Motor neuron (in vitro differentiated cells): Measurements from ENCODE around the gene LRRC8E. TPM values are rescaled to one million over a fixed set of nuclear protein-coding genes. Genes with fewer than 3 reads are reported as not detected.
"Not testable (repeated sequence)": the region's sequence is repeated elsewhere in the genome, so short reads cannot be mapped to it uniquely, and the experiment has no call there.

ENCODE experiments used
- ATAC-seq, 8 experiments: fragments of 200-7000 bp; cut with Tn5 transposase; replicated peaks in 6 of 8; 2 replicates each; pipeline ENCODE4 v1.8.0; 2021; ENCODE audit warnings: mild to moderate bottlenecking in 8 of 8, moderate library complexity in 8 of 8
- H3K27ac ChIP-seq, 2 donors: fragments of 250-450 bp; sonication (Bioruptor Pico); 2 replicates each; pipeline ENCODE4 v1.9.0; 2021; ENCODE audit warnings: antibody characterized with exemption in 2 of 2, mild to moderate bottlenecking in 2 of 2, moderate library complexity in 1 of 2
- H3K4me1 ChIP-seq, 2 donors: fragments of 250-450 bp; sonication (Bioruptor Pico); replicated peaks in 1 of 2; 2 replicates each; pipeline ENCODE4 v1.6.1; 2021; ENCODE audit warnings: antibody characterized with exemption in 2 of 2, mild to moderate bottlenecking in 2 of 2, moderate library complexity in 1 of 2
- H3K4me3 ChIP-seq, 5 donors: fragments of 250-450 bp; sonication (Bioruptor Pico); 2 replicates each; pipeline ENCODE4 v1.9.0; 2021; ENCODE audit warnings: antibody characterized with exemption in 5 of 5, mild to moderate bottlenecking in 5 of 5, moderate library complexity in 4 of 5
- WGBS, 10 experiments: fragments of 450-650 bp; shearing (Covaris generic); methylation state at CpG; one replicate each; pipeline ENCODE4 v1.0.0; 2022; 5-methylcytosine and 5-hydroxymethylcytosine counted together
- in situ Hi-C, 9 experiments: fragments of 400-800 bp; cut with MboI; loops; one replicate each; pipeline ENCODE4 v1.15.0; 2021; ENCODE audit warnings: low sequenced_read_pairs in 9 of 9, low pct_unique_long_range_greater_than_20kb in 2 of 9; ENCODE audit not compliant: unreplicated experiment in 9 of 9
- total RNA-seq, 8 experiments: library from RNA; unstranded; fragments of 300-600 nt; gene quantifications; 2 replicates each; pipeline versions ENCODE4 v1.2.3 to v1.2.4, GENCODE V29; 2022

Gene LRRC8E
- total RNA-seq, 8 experiments from 2014 or later, result 0.16 to 3.1 (median 1.4) TPM; not detected in 1

- H3K4me1 ChIP-seq, result peaks cover 30 to 36% of the 10 kb centered on the region in 2 donors
- in situ Hi-C loops, result no loop called here
- peak overlapping the region; percentile 32 to 68 for H3K27ac ChIP-seq
- H3K4me3 ChIP-seq, result peak overlapping the region in 1 of 5 donors; percentile 15
- 0 to 80% (median 49%) methylated on average over 1 to 3 of the region's 29 CpGs; no CpG with 5 or more reads in 6 of the 10 experiments for WGBS, 10 experiments
- ATAC-seq, result peak in 5 of 8 experiments; percentile 44 to 63 (median 56)
These were observed 30.1 kb upstream of the LRRC8E start for GRCh38 chr19:7858109-7858770.

- H3K27ac ChIP-seq, H3K4me3 ChIP-seq, in situ Hi-C loops, ATAC-seq: not testable (repeated sequence)
- 80 to 100% (median 84%) methylated on average over 1 to 7 of the region's 8 CpGs; no CpG with 5 or more reads in 7 of the 10 experiments for WGBS, 10 experiments
- peaks cover 24 to 33% of the 10 kb centered on the region in 2 donors for H3K4me1 ChIP-seq
These were observed 29.2 kb upstream of the LRRC8E start for GRCh38 chr19:7859087-7859486.

- ATAC-seq, result no peak
- H3K4me3 ChIP-seq, result no peak overlapping the region
- H3K4me1 ChIP-seq, result peaks cover 24 to 33% of the 10 kb centered on the region in 2 donors
- H3K27ac ChIP-seq, result no peak overlapping the region
- WGBS, 10 experiments, result 61 to 80% (median 68%) methylated on average over 2 to 4 of the region's 22 CpGs; no CpG with 5 or more reads in 7 of the 10 experiments
- in situ Hi-C loops, result no loop called here
These were observed 28.2 kb upstream of the LRRC8E start for GRCh38 chr19:7859831-7860713.

- peaks cover 24 to 33% of the 10 kb centered on the region in 2 donors for H3K4me1 ChIP-seq
- H3K27ac ChIP-seq, result no peak overlapping the region
- no peak for ATAC-seq
- in situ Hi-C loops, result no loop called here
- 73 to 100% (median 90%) methylated on average over 2 to 7 of the region's 14 CpGs; no CpG with 5 or more reads in 5 of the 10 experiments for WGBS, 10 experiments
- no peak overlapping the region for H3K4me3 ChIP-seq
These were observed 27.3 kb upstream of the LRRC8E start for GRCh38 chr19:7860714-7861618.

GRCh38 chr19:7861619-7862412, 26.5 kb upstream of the LRRC8E start:
- Histone ChIP-seq H3K4me3 (peak overlapping the region; percentile 9 to 37 (median 24)), H3K4me1 (peaks cover 24 to 33% of the 10 kb centered on the region in 2 donors), H3K27ac (peak overlapping the region; percentile 21 to 73)
- in situ Hi-C loops, result no loop called here
- 27 to 100% (median 59%) methylated on average over 2 to 15 of the region's 63 CpGs; no CpG with 5 or more reads in 4 of the 10 experiments for WGBS, 10 experiments
- ATAC-seq, result peak in 1 of 8 experiments; percentile 46

- Histone ChIP-seq H3K4me3 (peak overlapping the region; percentile 9 to 37 (median 24)), H3K4me1 (peaks cover 23 to 29% of the 10 kb centered on the region in 2 donors), H3K27ac (peak overlapping the region; percentile 21 to 73)
- WGBS, 10 experiments, result no CpG with 5 or more reads among the region's 67 CpGs
- in situ Hi-C loops, result no loop called here
- ATAC-seq, result peak in 6 of 8 experiments; percentile 22 to 71 (median 62)
These were observed 25.8 kb upstream of the LRRC8E start for GRCh38 chr19:7862413-7862951.

GRCh38 chr19:7863157-7863970, 24.9 kb upstream of the LRRC8E start:
- 20 to 100% (median 94%) methylated on average over 1 to 14 of the region's 83 CpGs; no CpG with 5 or more reads in 6 of the 10 experiments for WGBS, 10 experiments
- H3K4me1 ChIP-seq, result peaks cover 16 to 22% of the 10 kb centered on the region in 2 donors
- ATAC-seq, result peak in 5 of 8 experiments; percentile 14 to 39 (median 34)
- peak overlapping the region in 3 of 5 donors; percentile 17 to 33 (median 32) for H3K4me3 ChIP-seq
- peak overlapping the region in 1 of 2 donors; percentile 45 for H3K27ac ChIP-seq
- in situ Hi-C loops, result no loop called here

- in situ Hi-C loops, result no loop called here
- Histone ChIP-seq H3K4me1 (peaks cover 18 to 23% of the 10 kb centered on the region in 2 donors), H3K27ac (no peak overlapping the region), H3K4me3 (peak overlapping the region in 1 of 5 donors; percentile 33)
- no peak for ATAC-seq
- 40 to 50% methylated on average over 2 of the region's 21 CpGs; no CpG with 5 or more reads in 8 of the 10 experiments for WGBS, 10 experiments
These were observed 24.2 kb upstream of the LRRC8E start for GRCh38 chr19:7863971-7864689.

GRCh38 chr19:7864690-7865074, 23.6 kb upstream of the LRRC8E start:
- peaks cover 18 to 23% of the 10 kb centered on the region in 2 donors for H3K4me1 ChIP-seq
- no peak overlapping the region for H3K27ac ChIP-seq
- in situ Hi-C loops, result no loop called here
- no peak overlapping the region for H3K4me3 ChIP-seq
- ATAC-seq, result no peak
- 49 to 100% (median 60%) methylated on average over 1 to 9 of the region's 18 CpGs; no CpG with 5 or more reads in 7 of the 10 experiments for WGBS, 10 experiments

- H3K4me3 ChIP-seq, result no peak overlapping the region
- in situ Hi-C loops, result no loop called here
- WGBS, 10 experiments, result 13 to 79% (median 50%) methylated on average over 2 to 6 of the region's 10 CpGs; no CpG with 5 or more reads in 4 of the 10 experiments
- no peak for ATAC-seq
- peaks cover 18 to 23% of the 10 kb centered on the region in 2 donors for H3K4me1 ChIP-seq
- no peak overlapping the region for H3K27ac ChIP-seq
These were observed 22.9 kb upstream of the LRRC8E start for GRCh38 chr19:7865262-7865911.
